H1 (cell line): ENCODE data around the gene ERMARD. TPM values are rescaled to one million over a fixed set of nuclear protein-coding genes. Genes with fewer than 3 reads are reported as not detected.

Experiments used
- HDAC2 ChIP-seq, 2 experiments: fragments of 300-600 bp in 1 of 2; sonication (generic) in 1 of 2; IDR thresholded peaks; 2 replicates each; pipeline ENCODE4 v1.6.1; 2011 to 2012; ENCODE audit warnings: low read depth in 2 of 2, low read length in 2 of 2, mild to moderate bottlenecking in 2 of 2, moderate library complexity in 2 of 2, borderline replicate concordance in 1 of 2, inconsistent platforms in 1 of 2
- polyA plus RNA-seq, 7 experiments: library from polyadenylated mRNA; depleted of rRNA in 3 of 7; stranded (reverse) in 5 of 7; unstranded in 2 of 7; fragments of >200 nt in 5 of 7; fragments of 200-250 nt in 2 of 7; gene quantifications; 1 replicate in 5 of 7; 2 replicates in 1 of 7; 4 replicates in 1 of 7; pipeline versions ENCODE4 v1.2.1 to v1.2.3, GENCODE V29; 2011 to 2013; ENCODE audit warnings: missing spikeins in 2 of 7, mixed read lengths in 2 of 7
- total RNA-seq: library from RNA; stranded (reverse); fragmentation: NEBNext Ultra II Directional; extraction: Animal tissue kit (Norgen Biotek cat#: 25700); gene quantifications from 2 replicates; pipeline ENCODE4 v1.2.1, GENCODE V29; 2021
- TF ChIP-seq, protein P1 (sequence below): IDR thresholded peaks from 2 replicates; pipeline ENCODE4 v1.6.1; 2011; ENCODE audit warnings: low read depth, mild to moderate bottlenecking, low read length; ENCODE audit not compliant: insufficient read depth
- TF ChIP-seq, protein P2 (sequence below): IDR thresholded peaks from 2 replicates; pipeline ENCODE4 v1.6.1; 2011; ENCODE audit warnings: low read length, improper control_type of control experiment

The ERMARD gene
- total and polyA plus RNA-seq, 2 of the 8 experiments (the other 6 are each of a cell fraction or from before 2014, with no cell fraction given), result 12.2 to 25.6 TPM

DNA sequence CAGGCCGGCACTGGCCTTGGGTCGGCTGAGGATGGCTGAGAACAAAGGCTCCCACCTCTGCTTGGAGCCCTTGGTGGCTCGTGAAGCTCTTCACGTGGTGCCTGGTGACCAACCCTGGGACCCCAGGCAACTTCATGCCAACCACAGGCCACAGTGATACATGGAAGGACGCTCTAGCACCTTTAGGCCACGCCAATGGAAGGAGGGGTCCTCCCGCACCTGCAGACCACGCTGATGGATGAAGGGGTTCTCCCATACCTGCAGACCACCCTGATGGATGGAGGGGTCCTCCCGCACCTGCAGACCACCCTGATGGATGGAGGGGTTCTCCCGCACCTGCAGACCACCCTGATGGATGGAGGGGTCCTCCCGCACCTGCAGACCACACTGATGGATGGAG is 62.5 kb downstream of the ERMARD start (continued):
- TF ChIP-seq, protein P1, sequence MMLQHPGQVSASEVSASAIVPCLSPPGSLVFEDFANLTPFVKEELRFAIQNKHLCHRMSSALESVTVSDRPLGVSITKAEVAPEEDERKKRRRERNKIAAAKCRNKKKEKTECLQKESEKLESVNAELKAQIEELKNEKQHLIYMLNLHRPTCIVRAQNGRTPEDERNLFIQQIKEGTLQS, result no peak
- TF ChIP-seq, protein P2, sequence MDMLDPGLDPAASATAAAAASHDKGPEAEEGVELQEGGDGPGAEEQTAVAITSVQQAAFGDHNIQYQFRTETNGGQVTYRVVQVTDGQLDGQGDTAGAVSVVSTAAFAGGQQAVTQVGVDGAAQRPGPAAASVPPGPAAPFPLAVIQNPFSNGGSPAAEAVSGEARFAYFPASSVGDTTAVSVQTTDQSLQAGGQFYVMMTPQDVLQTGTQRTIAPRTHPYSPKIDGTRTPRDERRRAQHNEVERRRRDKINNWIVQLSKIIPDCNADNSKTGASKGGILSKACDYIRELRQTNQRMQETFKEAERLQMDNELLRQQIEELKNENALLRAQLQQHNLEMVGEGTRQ, result no peak
- TF ChIP-seq HDAC2 (IDR thresholded peaks at IDR 0.05; ENCODE audit: borderline replicate concordance in 1 of 2, low read depth in 2 of 2, low read length in 2 of 2), result no peak
